Frontal cortex (tissue), 4 donors: ENCODE results near the gene MLLT3. TPM values are rescaled to one million over a fixed set of nuclear protein-coding genes. Genes with fewer than 3 reads are reported as not detected.

ENCODE experiments used
- DNase-seq, 2 donors: peaks; one replicate each; pipeline ENCODE4 v3.0.0; 2012; ENCODE audit warnings: low spot score in 2 of 2
- FAIRE-seq: peaks from 2 replicates; lab custom pipeline; 2012; peaks lifted over from hg19 to GRCh38; lab: Jason Lieb, UNC
- total RNA-seq: library from RNA; depleted of rRNA; stranded (reverse); fragments of >200 nt; gene quantifications from one replicate; pipeline ENCODE4 v1.2.3, GENCODE V29; 2014
- donor health status: control.
- donor health status: control.
- donor health status: control.

MLLT3 gene
- total RNA-seq, 1 donor from 2014 or later = 125 TPM

- DNase-seq (no peak), FAIRE-seq (no peak)
These were observed 180.4 kb downstream of the MLLT3 start for GRCh38 chr9:20441711-20442423.

GRCh38 chr9:20441166-20441565, 181.1 kb downstream of the MLLT3 start:
- DNase-seq (no peak), FAIRE-seq (no peak)

- DNase-seq = no peak
- FAIRE-seq = no peak
These were observed 184.8 kb downstream of the MLLT3 start for GRCh38 chr9:20437476-20437875.

GRCh38 chr9:20436476-20437195, 185.7 kb downstream of the MLLT3 start:
- FAIRE-seq = no peak
- no peak for DNase-seq

GRCh38 chr9:20428976-20429375, 193.3 kb downstream of the MLLT3 start:
- no peak for DNase-seq
- FAIRE-seq = no peak

- DNase-seq = no peak
- peak; percentile 43 for FAIRE-seq
These were observed 194.9 kb downstream of the MLLT3 start for GRCh38 chr9:20427359-20427758.

- FAIRE-seq = no peak
- no peak for DNase-seq
These were observed 196.3 kb downstream of the MLLT3 start for GRCh38 chr9:20426019-20426418.

GRCh38 chr9:20419533-20419932, 202.8 kb downstream of the MLLT3 start:
- DNase-seq = no peak

GRCh38 chr9:20418485-20418884, 203.8 kb downstream of the MLLT3 start:
- FAIRE-seq (no peak), DNase-seq (no peak)

More at GRCh38 chr9:20419533-20419932, 202.8 kb downstream of the MLLT3 start:
- FAIRE-seq = peak; percentile 15

GRCh38 chr9:20417373-20418080, 204.8 kb downstream of the MLLT3 start:
- DNase-seq (no peak), FAIRE-seq (no peak)

GRCh38 chr9:20414150-20414549, 208.1 kb downstream of the MLLT3 start:
- DNase-seq (no peak), FAIRE-seq (no peak)

GRCh38 chr9:20409321-20410092, 212.8 kb downstream of the MLLT3 start:
- FAIRE-seq = no peak
- DNase-seq = no peak

- no peak for DNase-seq
- FAIRE-seq = no peak
These were observed 213.8 kb downstream of the MLLT3 start for GRCh38 chr9:20408513-20408912.

- FAIRE-seq = no peak
- no peak for DNase-seq
These were observed 215.3 kb downstream of the MLLT3 start for GRCh38 chr9:20407013-20407412.

GRCh38 chr9:20406344-20406743, 216.0 kb downstream of the MLLT3 start:
- no peak for FAIRE-seq

GRCh38 chr9:20405616-20406015, 216.7 kb downstream of the MLLT3 start:
- DNase-seq (no peak), FAIRE-seq (no peak)

More at GRCh38 chr9:20406344-20406743, 216.0 kb downstream of the MLLT3 start:
- DNase-seq = no peak

GRCh38 chr9:20405078-20405477, 217.2 kb downstream of the MLLT3 start:
- DNase-seq (no peak), FAIRE-seq (no peak)

- no peak for DNase-seq
- no peak for FAIRE-seq
These were observed 218.0 kb downstream of the MLLT3 start for GRCh38 chr9:20404192-20404813.

- FAIRE-seq (no peak), DNase-seq (no peak)
These were observed 219.0 kb downstream of the MLLT3 start for GRCh38 chr9:20403346-20403745.
